Neural crest cell (in vitro differentiated cells): ENCODE results near the gene PKN1. TPM values are rescaled to one million over a fixed set of nuclear protein-coding genes. Genes with fewer than 3 reads are reported as not detected.

Experiments
- DNase-seq: peaks from one replicate; pipeline ENCODE4 v3.0.0; 2021; ENCODE audit warnings: low read depth, mixed read lengths, low spot score
- H3K27ac Mint-ChIP-seq: one replicate; pipeline ENCODE4 v1.8.0; 2021; ENCODE audit warnings: mild to moderate bottlenecking, mixed read lengths; ENCODE audit not compliant: unreplicated experiment
- H3K27me3 Mint-ChIP-seq: 2 replicates; pipeline ENCODE4 v1.8.0; 2021; ENCODE audit warnings: low read depth, mild to moderate bottlenecking, mixed read lengths
- H3K36me3 Mint-ChIP-seq: 2 replicates; pipeline ENCODE4 v1.8.0; 2021; ENCODE audit warnings: low read depth, mild to moderate bottlenecking, mixed read lengths
- H3K4me1 Mint-ChIP-seq: 2 replicates; pipeline ENCODE4 v1.8.0; 2021; ENCODE audit warnings: mixed read lengths
- H3K4me3 Mint-ChIP-seq: one replicate; pipeline ENCODE4 v1.8.0; 2021; ENCODE audit warnings: mild to moderate bottlenecking, mixed read lengths
- H3K9me3 Mint-ChIP-seq: 2 replicates; pipeline ENCODE4 v1.8.0; 2021; ENCODE audit warnings: mixed read lengths
- CTCF ChIP-seq: fragments of 200-600 bp; sonication (generic); conservative IDR thresholded peaks from 2 replicates; pipeline ENCODE4 v1.5.0; 2021; ENCODE audit warnings: antibody characterized with exemption, mild to moderate bottlenecking
- total RNA-seq: library from RNA; stranded (reverse); gene quantifications from 2 replicates; pipeline ENCODE4 v1.2.1, GENCODE V29; 2021

Gene PKN1
- total RNA-seq, 1 donor from 2014 or later: 126 TPM

- H3K36me3 Mint-ChIP-seq: peaks cover 2% of the 10 kb centered on the region
- peak within 1 kb of the TSS; percentile 44 for H3K4me3 Mint-ChIP-seq
- H3K4me1 Mint-ChIP-seq: peaks cover 16% of the 10 kb centered on the region
- DNase-seq: no peak
- peak; percentile 52 for TF ChIP-seq CTCF
- H3K27ac Mint-ChIP-seq: no peak within 1 kb of the TSS
- no peaks in the 10 kb centered on the region for H3K9me3 Mint-ChIP-seq
- peaks cover 9% of the 10 kb centered on the region for H3K27me3 Mint-ChIP-seq
Measured at GRCh38 chr19:14475251-14476073, 42.4 kb downstream of the PKN1 start, which contains the start of gene PTGER1. Gene PTGER1, minus strand, starts transcription at chr19:14475354. Its CDS starts 1,034 bp downstream, at chr19:14474320.

DNA sequence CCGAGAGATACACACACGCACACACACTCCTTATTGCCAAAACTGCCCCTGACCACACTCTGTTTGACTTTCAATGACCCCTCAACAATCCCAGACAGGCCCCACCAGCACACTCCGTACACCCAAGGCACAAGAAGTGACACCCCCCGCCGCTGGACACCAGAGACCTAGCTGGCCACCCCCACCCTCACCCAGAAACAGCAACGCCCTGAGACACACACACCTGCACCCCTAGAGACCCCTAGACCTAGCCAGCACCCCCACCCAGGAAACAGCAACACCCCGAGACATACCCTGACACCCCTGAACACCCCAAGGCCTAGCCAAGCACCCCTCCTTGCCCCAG is 43.2 kb downstream of the PKN1 start:
- peak overlapping the region; percentile 76 for H3K4me3 Mint-ChIP-seq
- peaks cover 9% of the 10 kb centered on the region for H3K27me3 Mint-ChIP-seq
- H3K9me3 Mint-ChIP-seq: no peaks in the 10 kb centered on the region
- peaks cover 16% of the 10 kb centered on the region for H3K4me1 Mint-ChIP-seq
- H3K27ac Mint-ChIP-seq: no peak overlapping the region
- H3K36me3 Mint-ChIP-seq: peaks cover 2% of the 10 kb centered on the region
- no peak for DNase-seq
- TF ChIP-seq CTCF: no peak

- no peak for TF ChIP-seq CTCF
- Mint-ChIP-seq H3K4me3 (peak overlapping the region; percentile 76), H3K27ac (peak overlapping the region; percentile 78), H3K9me3 (no peaks in the 10 kb centered on the region), H3K36me3 (peaks cover 2% of the 10 kb centered on the region), H3K27me3 (peaks cover 9% of the 10 kb centered on the region), H3K4me1 (peaks cover 16% of the 10 kb centered on the region)
- no peak for DNase-seq
Measured at GRCh38 chr19:14476673-14477401, 43.7 kb downstream of the PKN1 start.

DNA sequence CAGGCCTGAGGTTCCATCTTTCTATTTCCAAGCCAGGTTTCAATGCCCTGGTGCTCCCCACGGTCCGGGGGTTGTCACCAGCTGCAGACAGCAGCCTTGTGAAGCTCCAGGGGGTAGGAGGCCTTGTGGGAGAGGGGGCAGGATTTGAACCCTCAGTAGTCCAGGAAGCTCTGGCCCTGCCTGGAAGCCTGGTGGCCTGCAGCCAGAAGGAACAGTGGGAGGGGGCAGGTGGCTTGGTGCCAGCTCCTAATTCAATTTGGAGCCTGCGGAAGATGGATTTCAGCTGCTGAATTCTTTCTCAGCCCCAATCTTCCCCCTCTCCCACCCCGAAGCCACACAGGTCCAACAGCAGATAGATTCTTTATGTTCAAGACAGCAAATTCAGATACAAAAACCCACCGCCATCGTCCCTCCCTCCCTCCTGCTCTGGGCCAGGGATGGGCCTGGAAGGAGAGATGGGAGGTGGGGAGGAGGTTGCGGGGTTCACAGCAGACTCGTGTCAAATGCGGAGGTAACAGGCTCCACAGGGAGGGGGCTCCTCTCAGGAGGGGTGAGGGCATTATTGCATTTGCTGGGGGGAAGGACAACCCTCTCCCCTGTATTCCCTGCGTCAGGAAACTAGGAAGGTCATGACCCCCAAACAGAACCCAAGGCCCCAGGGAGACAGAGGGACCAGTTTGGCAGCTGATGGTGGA is 44.5 kb downstream of the PKN1 start:
- peaks cover 16% of the 10 kb centered on the region for H3K4me1 Mint-ChIP-seq
- TF ChIP-seq CTCF: no peak
- no peak for DNase-seq
- H3K4me3 Mint-ChIP-seq: no peak overlapping the region
- H3K36me3 Mint-ChIP-seq: peaks cover 2% of the 10 kb centered on the region
- H3K27ac Mint-ChIP-seq: peak overlapping the region; percentile 57
- peaks cover 9% of the 10 kb centered on the region for H3K27me3 Mint-ChIP-seq
- H3K9me3 Mint-ChIP-seq: no peaks in the 10 kb centered on the region

DNA sequence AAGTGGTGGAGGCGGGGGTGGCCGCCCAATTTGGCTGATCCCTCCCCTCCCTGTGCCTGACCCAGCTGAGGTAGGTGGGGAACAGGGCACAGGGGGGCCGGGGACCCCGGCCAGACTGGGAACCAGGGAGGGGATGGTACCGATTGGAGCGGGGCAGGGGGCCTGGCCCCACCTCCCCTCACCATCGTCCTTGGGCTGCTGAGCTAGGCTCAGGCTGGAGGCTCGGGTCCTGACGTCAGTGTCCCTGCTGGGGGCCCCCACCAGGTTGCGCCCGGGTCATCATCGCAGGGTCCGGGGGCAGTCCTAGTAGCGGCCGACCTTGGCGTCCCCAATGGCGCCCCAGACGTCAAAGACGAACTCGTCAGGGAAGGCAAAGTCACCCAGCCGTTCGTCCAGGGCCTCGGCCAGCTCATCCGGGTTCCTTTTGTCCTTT is 45.0 kb downstream of the PKN1 start:
- DNase-seq: no peak
- H3K36me3 Mint-ChIP-seq: peaks cover 2% of the 10 kb centered on the region
- peaks cover 6% of the 10 kb centered on the region for H3K27me3 Mint-ChIP-seq
- TF ChIP-seq CTCF: no peak
- H3K27ac Mint-ChIP-seq: no peak overlapping the region
- H3K9me3 Mint-ChIP-seq: no peaks in the 10 kb centered on the region
- no peak overlapping the region for H3K4me3 Mint-ChIP-seq
- H3K4me1 Mint-ChIP-seq: peaks cover 16% of the 10 kb centered on the region
